Measurements from ENCODE around the gene GALR2.

GALR2 gene

GRCh38 chr17:76090517-76091129, 16.0 kb downstream of the GALR2 start:
- no peak overlapping the region for H3K4me3 ChIP-seq (ENCODE audit: low read length)
- no peak for DNase-seq (ENCODE audit: low read depth, low spot score)

DNA sequence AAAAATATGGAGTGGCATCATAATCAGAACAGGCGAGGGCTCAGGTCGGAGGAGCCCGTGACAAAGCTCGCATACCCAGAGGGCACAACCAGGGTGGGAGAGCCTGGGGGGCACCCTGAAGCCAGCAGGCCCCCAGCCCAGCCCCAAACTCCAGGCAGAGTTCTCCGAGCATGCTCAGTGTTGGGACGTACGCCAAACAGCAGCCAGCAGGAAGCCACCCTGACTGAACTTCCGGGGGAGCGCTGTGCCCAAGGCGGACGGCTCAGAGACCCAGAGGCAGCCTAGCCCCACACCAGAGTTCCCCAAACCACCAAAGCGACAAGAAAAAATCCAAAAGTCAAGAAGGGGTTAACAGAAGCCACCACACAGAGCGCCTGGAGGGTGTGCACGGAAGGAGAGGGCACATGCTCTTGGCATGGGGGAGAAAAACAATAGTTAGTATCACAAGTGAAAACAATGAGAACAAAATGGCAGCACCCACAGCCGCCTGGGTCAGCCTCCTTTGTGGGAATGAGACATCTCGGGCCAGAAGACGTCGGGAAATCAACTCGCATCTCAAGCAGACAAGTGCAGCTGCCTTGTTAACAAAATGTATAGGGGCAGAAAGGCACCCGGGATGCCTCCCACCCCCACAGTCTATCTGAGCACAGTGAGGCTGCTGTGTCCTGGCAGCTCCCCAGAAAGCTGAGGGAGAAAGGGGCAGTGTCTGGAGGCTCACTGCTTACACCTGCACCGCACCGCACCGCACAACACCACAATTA, 17.1 kb downstream of the GALR2 start:
- peak overlapping the region; percentile 60 for H3K4me3 ChIP-seq (ENCODE audit: low read length)

GRCh38 chr17:76092526-76093413, 18.2 kb downstream of the GALR2 start:
- H3K4me3 ChIP-seq (ENCODE audit: low read length), result peak overlapping the region; percentile 23
- DNase-seq (ENCODE audit: low read depth, low spot score), result peak; percentile 89

More for the DNA sequence above, 17.1 kb downstream of the GALR2 start:
- peak; percentile 81 for DNase-seq (ENCODE audit: low read depth, low spot score)

DNA sequence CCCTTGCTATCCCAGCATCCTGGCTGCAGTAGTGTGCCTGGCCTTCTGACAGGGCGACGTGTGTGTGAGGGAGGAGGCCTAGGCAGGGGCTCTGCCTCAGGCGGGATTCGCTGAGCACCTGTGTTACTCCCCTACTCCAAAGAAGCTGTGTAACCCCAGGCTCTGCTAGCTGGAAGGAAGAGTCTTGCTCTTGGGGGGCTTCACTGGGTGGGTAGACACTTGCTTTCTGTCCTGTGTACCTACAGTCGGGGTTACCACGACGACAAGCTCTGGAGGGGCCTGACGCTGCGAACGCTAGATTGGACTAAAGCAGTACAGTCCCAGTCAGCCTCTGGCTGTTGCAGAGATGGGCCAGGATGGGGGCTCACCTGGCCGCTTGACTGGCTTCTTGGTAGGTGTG, 19.5 kb downstream of the GALR2 start:
- DNase-seq (ENCODE audit: low read depth, low spot score), result no peak
- H3K4me3 ChIP-seq (ENCODE audit: low read length), result no peak overlapping the region

DNA sequence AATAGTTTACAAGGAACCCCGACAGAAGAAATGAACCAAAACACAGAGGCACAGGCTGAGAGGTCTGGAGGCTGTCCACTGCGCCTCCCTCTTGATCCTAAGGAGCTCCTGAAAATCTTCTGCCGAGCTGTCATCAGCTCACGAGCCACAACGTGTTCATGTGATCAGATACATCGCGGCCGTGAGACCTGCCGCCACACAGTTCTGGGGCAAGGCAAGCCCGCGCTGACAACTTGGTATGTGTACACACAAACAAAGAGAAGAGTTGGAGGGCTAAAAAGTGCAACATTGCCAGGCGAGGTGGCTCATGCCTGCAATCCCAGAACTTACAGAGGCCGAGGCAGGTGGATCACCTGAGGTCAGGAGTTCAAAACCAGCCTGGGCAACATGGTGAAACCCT, 21.4 kb downstream of the GALR2 start:
- DNase-seq (ENCODE audit: low read depth, low spot score), result no peak
- H3K4me3 ChIP-seq (ENCODE audit: low read length), result no peak overlapping the region

DNA sequence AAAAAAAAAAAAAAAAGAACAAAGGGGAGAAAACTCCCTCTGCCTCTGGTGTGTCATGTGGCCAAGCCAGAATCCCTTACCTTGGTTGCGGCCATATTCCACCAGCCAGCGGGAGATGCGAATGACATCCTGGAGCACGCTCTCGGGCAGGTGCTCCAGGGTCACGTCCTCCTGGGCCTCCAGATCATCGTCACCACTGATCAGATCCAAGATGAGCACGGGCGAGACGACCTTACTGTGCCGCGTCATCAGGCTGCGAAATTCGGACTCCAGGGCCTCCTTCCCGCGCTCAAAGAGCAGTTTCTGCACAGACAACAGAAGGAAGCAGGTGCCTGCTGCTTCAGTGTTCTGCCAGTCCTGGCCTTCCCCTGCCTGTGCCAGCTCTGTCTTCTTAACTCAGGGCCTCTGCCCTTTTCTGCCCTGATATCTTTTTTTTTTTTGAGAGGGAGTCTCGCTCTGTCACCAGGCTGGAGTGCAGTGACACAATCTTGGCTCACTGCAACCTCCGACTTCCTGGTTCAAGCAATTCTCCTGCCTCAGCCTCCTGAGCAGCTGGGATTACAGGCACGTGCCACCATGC, 23.2 kb downstream of the GALR2 start:
- no peak for DNase-seq (ENCODE audit: low read depth, low spot score)

GRCh38 chr17:76102944-76103273, 28.3 kb downstream of the GALR2 start:
- DNase-seq (ENCODE audit: low read depth, low spot score), result no peak
- H3K4me3 ChIP-seq (ENCODE audit: low read length), result peak overlapping the region; percentile 92

More for the DNA sequence above, 23.2 kb downstream of the GALR2 start:
- H3K4me3 ChIP-seq (ENCODE audit: low read length), result no peak overlapping the region

DNA sequence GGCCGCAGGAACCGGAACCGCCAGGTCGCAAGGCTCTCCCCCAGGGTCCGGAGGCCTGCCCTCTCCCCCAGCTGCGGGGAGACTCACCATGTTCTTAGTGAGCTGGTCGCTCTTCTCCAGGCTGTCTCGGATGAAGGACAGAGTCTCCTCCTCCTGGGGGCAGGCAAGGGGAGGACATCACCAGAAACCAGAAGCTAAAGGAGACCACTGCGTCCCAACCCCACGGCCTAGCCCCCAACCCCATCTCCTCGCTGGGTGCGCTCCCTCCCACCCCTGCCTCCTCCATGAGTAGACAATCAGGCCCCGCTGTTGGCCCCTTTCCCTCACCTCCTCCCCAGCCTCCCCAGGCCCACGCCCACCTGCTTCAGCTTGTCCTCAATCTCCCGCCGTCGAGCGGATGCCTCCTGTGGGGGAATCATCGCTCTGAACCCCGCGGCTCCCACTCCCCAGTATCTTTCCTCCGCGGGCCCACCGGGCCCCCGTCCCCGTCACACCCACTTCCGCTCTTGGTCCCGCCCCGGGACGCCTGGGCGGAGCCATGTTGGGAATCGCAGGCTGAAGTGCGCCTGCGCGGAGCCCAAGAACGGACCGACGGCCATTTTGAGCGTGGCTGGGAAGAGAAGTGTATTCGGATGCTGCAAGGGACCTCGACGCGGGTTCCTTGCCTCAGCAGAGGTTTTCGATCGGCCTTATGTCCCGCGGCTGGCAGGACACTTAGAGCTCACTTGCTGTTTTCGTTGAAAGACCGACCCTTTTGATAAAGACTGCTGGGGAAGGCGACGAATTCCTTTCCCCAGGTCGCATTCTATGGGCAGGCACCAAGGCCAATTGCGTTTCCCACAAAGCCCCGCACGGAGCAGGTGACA, 28.9 kb downstream of the GALR2 start, which contains the start of gene EXOC7:
TSS of gene EXOC7 (minus strand) at position 514 of the 866 bp plus-strand sequence. CDS start at position 419, 95 bp downstream.
- peak; percentile 89 for DNase-seq (ENCODE audit: low read depth, low spot score)
- H3K4me3 ChIP-seq (ENCODE audit: low read length), result peak within 1 kb of the TSS; percentile 92

GRCh38 chr17:76104140-76104895, 29.7 kb downstream of the GALR2 start:
- no peak for DNase-seq (ENCODE audit: low read depth, low spot score)
- peak overlapping the region; percentile 92 for H3K4me3 ChIP-seq (ENCODE audit: low read length)

- H3K4me3 ChIP-seq (ENCODE audit: low read length), result no peak overlapping the region
- no peak for DNase-seq (ENCODE audit: low read depth, low spot score)
Measured at GRCh38 chr17:76104896-76105231, 30.3 kb downstream of the GALR2 start.

DNA sequence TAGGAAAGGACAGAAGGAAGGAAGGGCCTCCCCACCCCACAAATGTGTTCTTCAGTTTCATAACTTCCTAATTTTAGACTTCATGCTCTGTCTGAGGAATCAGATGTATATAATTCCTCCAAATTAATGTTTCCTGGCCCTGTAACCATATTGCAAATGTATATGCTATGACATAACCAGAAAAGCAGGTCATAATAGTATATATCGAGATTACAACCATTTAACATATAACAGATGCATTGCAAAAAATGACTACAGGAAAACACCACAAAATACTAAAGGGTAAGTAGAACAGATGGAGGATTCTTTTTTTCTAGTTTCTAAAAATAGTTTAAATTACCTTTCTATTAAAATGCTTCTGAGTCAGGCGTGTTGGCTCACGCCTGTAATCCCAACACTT, 32.1 kb downstream of the GALR2 start:
- no peak overlapping the region for H3K4me3 ChIP-seq (ENCODE audit: low read length)
- no peak for DNase-seq (ENCODE audit: low read depth, low spot score)

DNA sequence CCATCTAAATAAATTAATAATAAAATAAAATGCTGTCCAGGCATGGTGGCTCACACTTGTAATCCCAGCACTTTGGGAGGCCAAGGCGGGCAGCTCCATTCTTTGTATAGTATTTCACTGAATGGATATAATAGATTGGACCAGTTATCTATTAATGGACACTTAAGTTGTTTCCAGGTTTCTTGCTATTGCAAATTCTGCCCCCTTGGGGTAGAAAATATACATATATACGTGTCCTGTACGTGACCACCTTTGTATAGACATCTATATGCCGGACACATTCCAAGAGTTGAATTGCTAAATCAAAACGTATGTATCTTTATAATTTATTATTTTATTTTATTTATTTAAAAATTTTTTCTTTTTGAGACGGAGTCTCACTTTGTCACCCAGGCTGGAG, 32.9 kb downstream of the GALR2 start:
- H3K4me3 ChIP-seq (ENCODE audit: low read length), result no peak overlapping the region
- DNase-seq (ENCODE audit: low read depth, low spot score), result peak; percentile 27

- H3K4me3 ChIP-seq (ENCODE audit: low read length), result no peak overlapping the region
- DNase-seq (ENCODE audit: low read depth, low spot score), result no peak
Measured at GRCh38 chr17:76111956-76112355, 37.4 kb downstream of the GALR2 start.

DNA sequence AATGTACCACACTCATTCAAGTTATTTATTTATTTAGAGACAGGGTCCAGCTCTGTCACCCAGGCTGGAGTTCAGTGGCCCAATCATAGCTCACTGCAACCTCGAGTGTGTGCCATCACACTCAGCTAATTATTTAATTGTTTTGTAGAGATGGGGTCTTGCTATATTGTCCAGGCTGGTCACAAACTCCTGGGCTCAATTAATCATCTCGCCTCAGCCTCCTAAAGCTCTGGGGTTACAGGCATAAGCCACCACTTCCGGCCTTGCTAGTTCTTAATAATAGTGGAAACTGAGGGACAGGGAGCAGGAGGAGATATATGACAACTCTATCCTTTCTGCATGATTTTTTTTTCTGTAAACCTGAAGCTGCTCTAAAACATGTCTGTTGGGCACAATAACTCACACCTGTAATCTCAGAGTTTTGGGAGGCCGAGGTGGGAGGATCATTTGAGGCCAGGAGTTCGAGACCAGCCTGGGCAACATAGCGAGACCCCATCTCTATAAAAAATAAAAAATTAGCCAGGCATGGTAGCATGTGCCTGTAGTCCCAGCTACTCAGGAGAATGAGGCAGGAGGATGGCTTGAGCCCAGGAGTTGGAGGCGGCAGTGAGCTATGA, 40.7 kb downstream of the GALR2 start:
- H3K4me3 ChIP-seq (ENCODE audit: low read length), result no peak overlapping the region
- DNase-seq (ENCODE audit: low read depth, low spot score), result no peak

DNA sequence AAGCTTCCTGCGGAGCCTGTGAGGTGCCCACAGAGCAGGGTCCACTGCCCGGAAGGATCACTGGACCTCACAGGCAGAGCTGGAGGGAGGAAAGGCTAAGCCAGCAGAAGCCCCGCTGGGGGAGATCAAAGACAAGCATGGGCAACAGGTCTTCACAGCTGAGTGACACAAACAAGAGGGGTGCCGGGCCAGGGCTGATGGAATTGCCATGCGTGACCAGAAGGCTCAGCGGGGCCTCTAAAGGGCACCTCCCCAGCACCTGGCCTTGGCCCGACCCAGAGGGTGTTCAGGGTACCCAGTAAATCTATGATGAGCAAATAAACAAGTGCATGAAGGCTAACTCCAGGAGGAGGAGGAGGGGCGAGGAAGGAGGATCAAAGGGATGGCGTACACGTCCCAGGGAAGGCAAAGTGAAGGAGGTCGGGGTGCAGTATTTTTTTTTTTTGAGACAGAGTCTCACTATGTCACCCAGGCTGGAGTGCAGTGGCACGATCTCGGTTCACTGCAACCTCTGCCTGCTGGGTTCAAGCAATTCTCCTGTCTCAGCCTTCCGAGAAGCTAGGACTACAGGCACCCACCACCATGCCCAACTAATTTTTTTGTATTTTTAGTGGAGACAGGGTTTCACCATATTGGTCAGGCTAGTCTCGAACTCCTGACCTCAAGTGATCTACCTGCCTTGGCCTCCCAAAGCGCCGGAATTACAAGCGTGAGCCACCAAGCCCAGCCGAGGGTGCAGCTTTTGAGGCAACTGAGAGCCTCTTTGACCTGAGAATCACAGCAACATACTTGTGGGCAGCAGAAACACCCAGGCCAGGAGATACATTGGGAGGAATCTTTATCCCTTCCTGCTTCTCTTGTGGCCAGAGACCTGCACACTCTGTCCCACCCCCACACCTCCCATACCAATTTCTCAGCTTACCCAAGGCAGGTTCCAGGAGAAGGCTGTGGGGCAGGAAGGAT, 45.1 kb downstream of the GALR2 start:
- DNase-seq (ENCODE audit: low read depth, low spot score), result no peak
- H3K4me3 ChIP-seq (ENCODE audit: low read length), result no peak overlapping the region

GRCh38 chr17:76120658-76121008, 46.1 kb downstream of the GALR2 start:
- no peak for DNase-seq (ENCODE audit: low read depth, low spot score)
- H3K4me3 ChIP-seq (ENCODE audit: low read length), result no peak overlapping the region
